IMR-90 (cell line): ENCODE data around the gene SPATA46. TPM values are rescaled to one million over a fixed set of nuclear protein-coding genes. Genes with fewer than 3 reads are reported as not detected.

Experiments
- ATAC-seq: fragments of 200-7000 bp; cut with Tn5 transposase; 2 replicates; pipeline ENCODE4 v1.9.1; 2020; ENCODE audit warnings: low read depth, mild to moderate bottlenecking, moderate library complexity
- BruUV-seq: library from RNA; stranded (reverse); fragments of 400-500 nt; replicated peaks from 2 replicates; lab custom pipeline; 2021; lab: Mats Ljungman, UMichigan
- CTCF ChIA-PET: fragments of 300-600 bp; formaldehyde crosslinking; extraction: SDS; loops from one replicate; lab custom pipeline; 2021; ENCODE audit warnings: antibody characterized with exemption; lab: Yijun Ruan, JAX
- POLR2A ChIA-PET: fragments of 300-600 bp; sonication (Branson Sonifier 250); formaldehyde crosslinking; loops from one replicate; lab custom pipeline; 2022; ENCODE audit warnings: antibody characterized with exemption; ENCODE audit not compliant: unreplicated experiment; lab: Charles Lee
- DNase-seq: peaks from one replicate; pipeline ENCODE4 v3.0.0; 2013
- H2AFZ ChIP-seq: replicated peaks from 2 replicates; pipeline ENCODE3; 2013; ENCODE audit warnings: low read length, mild to moderate bottlenecking; ENCODE audit not compliant: poor library complexity
- H2AK5ac ChIP-seq: 2 replicates; pipeline ENCODE4 v1.6.1; 2013; ENCODE audit warnings: low read depth, low read length, inconsistent platforms
- H2AK9ac ChIP-seq: replicated peaks from 2 replicates; pipeline ENCODE3; 2013; ENCODE audit warnings: mild to moderate bottlenecking, low read depth, low read length, moderate library complexity; ENCODE audit not compliant: poor library complexity
- H2BK120ac ChIP-seq: 2 replicates; pipeline ENCODE4 v1.6.1; 2013; ENCODE audit warnings: low read depth, low read length, inconsistent platforms
- H2BK15ac ChIP-seq: 3 replicates; pipeline ENCODE4 v1.6.1; 2013; ENCODE audit warnings: low read depth, low read length, inconsistent platforms
- H2BK20ac ChIP-seq: 2 replicates; pipeline ENCODE4 v1.6.1; 2013; ENCODE audit warnings: low read depth, mild to moderate bottlenecking, inconsistent platforms, low read length, moderate library complexity
- H2BK5ac ChIP-seq: 2 replicates; pipeline ENCODE4 v1.6.1; 2013; ENCODE audit warnings: mild to moderate bottlenecking, low read depth, low read length, inconsistent platforms; ENCODE audit not compliant: poor library complexity, severe bottlenecking
- H3K14ac ChIP-seq: replicated peaks from 2 replicates; pipeline ENCODE4 v1.6.1; 2013; ENCODE audit warnings: low read depth, low read length, inconsistent platforms
- H3K18ac ChIP-seq: 2 replicates; pipeline ENCODE4 v1.6.1; 2013; ENCODE audit warnings: low read depth, low read length, control low read depth
- H3K23ac ChIP-seq: 2 replicates; pipeline ENCODE4 v1.6.1; 2013; ENCODE audit warnings: low read depth, low read length, inconsistent platforms
- H3K27ac ChIP-seq: 2 replicates; pipeline ENCODE4 v1.5.1; 2013; ENCODE audit warnings: mild to moderate bottlenecking, control low read depth, low read length; ENCODE audit not compliant: insufficient read depth
- H3K27me3 ChIP-seq: 2 replicates; pipeline ENCODE4 v1.6.1; 2013; ENCODE audit warnings: low read length; ENCODE audit not compliant: control insufficient read depth, insufficient read depth
- H3K36me3 ChIP-seq: 2 replicates; pipeline ENCODE4 v1.6.1; 2013; ENCODE audit warnings: low read length, mixed read lengths; ENCODE audit not compliant: control insufficient read depth, insufficient read depth
- H3K4ac ChIP-seq: 2 replicates; pipeline ENCODE4 v1.6.1; 2013; ENCODE audit warnings: low read depth, low read length, inconsistent platforms
- H3K4me1 ChIP-seq: 2 replicates; pipeline ENCODE4 v1.6.1; 2013; ENCODE audit warnings: low read length, mixed read lengths; ENCODE audit not compliant: control insufficient read depth, insufficient read depth
- H3K4me2 ChIP-seq: 2 replicates; pipeline ENCODE4 v1.6.1; 2013; ENCODE audit warnings: low read depth, mild to moderate bottlenecking, control low read depth, low read length, moderate library complexity
- H3K4me3 ChIP-seq: 2 replicates; pipeline ENCODE4 v1.5.1; 2013; ENCODE audit warnings: low read depth, mild to moderate bottlenecking, control low read depth, low read length, moderate library complexity; ENCODE audit not compliant: insufficient read depth
- H3K56ac ChIP-seq: 2 replicates; pipeline ENCODE4 v1.6.1; 2013; ENCODE audit warnings: low read length, inconsistent platforms; ENCODE audit not compliant: insufficient read depth; ENCODE audit errors: extremely low read depth
- H3K79me1 ChIP-seq, 2 experiments: 2 replicates each; pipeline ENCODE4 v1.6.1; 2013; ENCODE audit warnings: low read length in 2 of 2, inconsistent platforms in 1 of 2, low read depth in 1 of 2
- H3K9ac ChIP-seq: 2 replicates; pipeline ENCODE4 v1.6.1; 2013; ENCODE audit warnings: low read depth, low read length, control low read depth
- H3K9me1 ChIP-seq: 2 replicates; pipeline ENCODE4 v1.6.1; 2013; ENCODE audit warnings: low read length, inconsistent platforms; ENCODE audit not compliant: insufficient read depth
- H3K9me3 ChIP-seq: 2 replicates; pipeline ENCODE4 v1.6.1; 2013; ENCODE audit warnings: low read length; ENCODE audit not compliant: control insufficient read depth, insufficient read depth
- H4K20me1 ChIP-seq: 2 replicates; pipeline ENCODE4 v1.6.1; 2013; ENCODE audit warnings: low read length, inconsistent platforms; ENCODE audit not compliant: insufficient read depth
- H4K5ac ChIP-seq: 2 replicates; pipeline ENCODE4 v1.6.1; 2013; ENCODE audit warnings: mild to moderate bottlenecking, low read depth, low read length, control low read depth
- H4K8ac ChIP-seq, 2 experiments: 2 replicates each; pipeline ENCODE4 v1.6.1; 2013; ENCODE audit warnings: low read depth in 2 of 2, low read length in 2 of 2, control low read depth in 1 of 2, inconsistent platforms in 1 of 2
- H4K91ac ChIP-seq: 2 replicates; pipeline ENCODE4 v1.6.1; 2013; ENCODE audit warnings: low read depth, low read length, inconsistent platforms; ENCODE audit not compliant: insufficient read depth
- CEBPB ChIP-seq: IDR thresholded peaks from 2 replicates; pipeline ENCODE4 v1.6.1; 2012; ENCODE audit warnings: low read depth, low read length, improper control_type of control experiment
- FOS ChIP-seq: fragments of 150-350 bp; IDR thresholded peaks from 2 replicates; pipeline ENCODE4 v1.6.1; 2016; ENCODE audit warnings: low read depth, low read length
- MAZ ChIP-seq: IDR thresholded peaks from 2 replicates; pipeline ENCODE4 v1.6.1; 2012; ENCODE audit warnings: low read depth, mild to moderate bottlenecking, low read length, improper control_type of control experiment, moderate library complexity, borderline replicate concordance
- WGBS, 2 experiments: methylation state at CpG; one replicate each; pipeline versions ENCODE4 v1.1.5 to v1.1.7; 2013; ENCODE audit warnings: missing lambda C conversion rate in 2 of 2; ENCODE audit not compliant: insufficient read length in 1 of 2; ENCODE audit errors: extremely low coverage in 2 of 2; 5-methylcytosine and 5-hydroxymethylcytosine counted together
- dilution Hi-C: fragments of 300-500 bp; cut with HindIII; formaldehyde crosslinking; loops from one replicate; pipeline ENCODE4 v1.14.3; 2018; ENCODE audit warnings: low sequenced_read_pairs; ENCODE audit not compliant: unreplicated experiment
- in situ Hi-C: fragments of 300-500 bp; cut with MboI; formaldehyde crosslinking; loops from 3 replicates; pipeline ENCODE4 v1.14.3; 2019; ENCODE audit warnings: low sequenced_read_pairs, inconsistent platforms, mixed read lengths
- intact Hi-C: fragments of 100-400 bp; cut with micrococcal nuclease; formaldehyde crosslinking; loops from 2 replicates; pipeline ENCODE4 v1.10.0; 2022
- polyA plus RNA-seq, 3 experiments: library from polyadenylated mRNA; depleted of rRNA; stranded (reverse); fragments of >200 nt; gene quantifications; 2 replicates each; pipeline ENCODE4 v1.2.3, GENCODE V29; 2012; ENCODE audit warnings: low replicate concordance in 1 of 3
- total RNA-seq: library from RNA; depleted of rRNA; stranded (reverse); fragments of >200 nt; gene quantifications from 2 replicates; pipeline ENCODE4 v1.2.3, GENCODE V29; 2012
- TF ChIP-seq, protein P1 (sequence below): fragments of 150-350 bp; IDR thresholded peaks from 2 replicates; pipeline ENCODE4 v1.6.1; 2017; ENCODE audit warnings: mild to moderate bottlenecking, antibody characterized with exemption, low read length, low read depth

The SPATA46 gene
- total and polyA plus RNA-seq, 2 of the 4 experiments (the other 2 are of a cell fraction) = not detected

DNA sequence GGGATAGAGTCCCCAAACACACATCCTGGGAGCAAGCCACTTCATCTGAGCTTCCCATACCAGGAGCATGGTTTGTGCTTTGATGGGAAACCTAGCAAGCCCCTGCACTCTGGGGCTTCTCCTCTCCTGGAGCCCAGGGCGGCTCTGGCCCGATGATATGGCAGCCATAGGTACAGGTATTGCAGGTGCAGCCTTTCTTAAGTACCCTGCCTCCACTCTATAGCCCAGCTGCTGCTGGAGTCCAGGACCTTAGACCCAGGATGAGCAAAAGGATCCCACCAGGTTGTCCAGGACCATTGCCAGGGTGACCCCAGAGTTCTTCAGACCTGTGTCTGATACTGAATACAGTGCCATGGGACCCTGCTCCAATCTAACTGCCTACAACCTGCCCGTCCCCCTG lies 9.0 kb upstream of the SPATA46 start:
- Histone ChIP-seq H2AFZ (no peak overlapping the region), H3K4ac (no peak overlapping the region), H2BK20ac (no peak overlapping the region), H4K8ac (no peak overlapping the region), H2BK5ac (no peak overlapping the region), H2AK9ac (no peak overlapping the region), H4K5ac (no peak overlapping the region), H3K27me3 (peaks cover 31% of the 10 kb centered on the region), H3K4me3 (no peak overlapping the region), H3K23ac (no peak overlapping the region), H2AK5ac (no peak overlapping the region), H2BK120ac (no peak overlapping the region), H3K9ac (no peak overlapping the region), H3K56ac (no peak overlapping the region), H3K18ac (no peak overlapping the region), H4K91ac (no peak overlapping the region), H3K9me1 (no peaks in the 10 kb centered on the region), H3K36me3 (no peaks in the 10 kb centered on the region), H3K9me3 (no peaks in the 10 kb centered on the region), H3K27ac (no peak overlapping the region), H2BK15ac (no peak overlapping the region), H3K4me2 (no peak overlapping the region), H3K4me1 (no peaks in the 10 kb centered on the region), H3K79me1 (no peaks in the 10 kb centered on the region), H3K14ac (no peak overlapping the region), H4K20me1 (no peaks in the 10 kb centered on the region)
- no peak for DNase-seq
- ATAC-seq = no peak
- TF ChIP-seq FOS = no peak
- TF ChIP-seq CEBPB = no peak
- TF ChIP-seq, protein P1, sequence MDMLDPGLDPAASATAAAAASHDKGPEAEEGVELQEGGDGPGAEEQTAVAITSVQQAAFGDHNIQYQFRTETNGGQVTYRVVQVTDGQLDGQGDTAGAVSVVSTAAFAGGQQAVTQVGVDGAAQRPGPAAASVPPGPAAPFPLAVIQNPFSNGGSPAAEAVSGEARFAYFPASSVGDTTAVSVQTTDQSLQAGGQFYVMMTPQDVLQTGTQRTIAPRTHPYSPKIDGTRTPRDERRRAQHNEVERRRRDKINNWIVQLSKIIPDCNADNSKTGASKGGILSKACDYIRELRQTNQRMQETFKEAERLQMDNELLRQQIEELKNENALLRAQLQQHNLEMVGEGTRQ = no peak
- TF ChIP-seq MAZ = no peak
- no TSS peak for BruUV-seq
- intact Hi-C loops (no loop called here), in situ Hi-C loops (loop anchor here (25.0 kb wide), 1 partner anchor 598 kb away; no protein-coding TSS in a partner anchor), dilution Hi-C loops (no loop called here)
- ChIA-PET CTCF (interaction anchor here (0.6 kb wide), 1 partner anchor 585 kb away, joined by 7 read pairs; no protein-coding TSS in a partner anchor), POLR2A (no interaction called here)
- WGBS, 2 experiments = 75% methylated on average over 2 of the region's 3 CpGs; no CpG with 5 or more reads in 1 of the 2 experiments
